Measurements from ENCODE around the gene TEAD1.

DNA sequence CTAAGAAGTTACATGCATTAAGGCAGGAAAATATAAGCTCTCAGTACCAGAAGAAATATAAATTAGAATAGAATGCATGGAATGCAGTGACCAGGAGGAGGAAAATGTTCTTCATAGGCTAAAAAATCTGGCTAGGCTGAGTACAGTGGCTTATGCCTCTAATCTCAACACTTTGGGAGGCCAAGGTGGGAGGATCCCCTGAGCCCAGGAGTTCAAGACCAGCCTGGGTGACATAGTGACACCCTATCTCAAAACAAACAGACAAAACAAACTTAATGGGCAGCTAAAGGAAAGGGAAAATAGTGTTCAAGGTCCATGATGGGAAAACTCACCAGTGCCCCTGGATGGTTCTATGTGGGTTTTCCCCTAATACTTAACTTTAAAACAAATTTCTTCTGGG, 256.6 kb downstream of the TEAD1 start:
- TF ChIP-seq, protein P1, sequence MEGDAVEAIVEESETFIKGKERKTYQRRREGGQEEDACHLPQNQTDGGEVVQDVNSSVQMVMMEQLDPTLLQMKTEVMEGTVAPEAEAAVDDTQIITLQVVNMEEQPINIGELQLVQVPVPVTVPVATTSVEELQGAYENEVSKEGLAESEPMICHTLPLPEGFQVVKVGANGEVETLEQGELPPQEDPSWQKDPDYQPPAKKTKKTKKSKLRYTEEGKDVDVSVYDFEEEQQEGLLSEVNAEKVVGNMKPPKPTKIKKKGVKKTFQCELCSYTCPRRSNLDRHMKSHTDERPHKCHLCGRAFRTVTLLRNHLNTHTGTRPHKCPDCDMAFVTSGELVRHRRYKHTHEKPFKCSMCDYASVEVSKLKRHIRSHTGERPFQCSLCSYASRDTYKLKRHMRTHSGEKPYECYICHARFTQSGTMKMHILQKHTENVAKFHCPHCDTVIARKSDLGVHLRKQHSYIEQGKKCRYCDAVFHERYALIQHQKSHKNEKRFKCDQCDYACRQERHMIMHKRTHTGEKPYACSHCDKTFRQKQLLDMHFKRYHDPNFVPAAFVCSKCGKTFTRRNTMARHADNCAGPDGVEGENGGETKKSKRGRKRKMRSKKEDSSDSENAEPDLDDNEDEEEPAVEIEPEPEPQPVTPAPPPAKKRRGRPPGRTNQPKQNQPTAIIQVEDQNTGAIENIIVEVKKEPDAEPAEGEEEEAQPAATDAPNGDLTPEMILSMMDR (IDR thresholded peaks at IDR 0.05), result no peak
- TF ChIP-seq EHMT2 (IDR thresholded peaks at IDR 0.05; ENCODE audit: low read depth) (no peak), CEBPB (IDR thresholded peaks at IDR 0.05) (no peak), REST (IDR thresholded peaks at IDR 0.05) (no peak), MAZ (IDR thresholded peaks at IDR 0.05; ENCODE audit: borderline replicate concordance, low read depth, low read length) (no peak), CBX2 (IDR thresholded peaks at IDR 0.05; ENCODE audit: borderline replicate concordance, low read depth) (no peak)
- TF ChIP-seq, protein P2, sequence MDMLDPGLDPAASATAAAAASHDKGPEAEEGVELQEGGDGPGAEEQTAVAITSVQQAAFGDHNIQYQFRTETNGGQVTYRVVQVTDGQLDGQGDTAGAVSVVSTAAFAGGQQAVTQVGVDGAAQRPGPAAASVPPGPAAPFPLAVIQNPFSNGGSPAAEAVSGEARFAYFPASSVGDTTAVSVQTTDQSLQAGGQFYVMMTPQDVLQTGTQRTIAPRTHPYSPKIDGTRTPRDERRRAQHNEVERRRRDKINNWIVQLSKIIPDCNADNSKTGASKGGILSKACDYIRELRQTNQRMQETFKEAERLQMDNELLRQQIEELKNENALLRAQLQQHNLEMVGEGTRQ (IDR thresholded peaks at IDR 0.05), result no peak
- TF ChIP-seq, protein P3, sequence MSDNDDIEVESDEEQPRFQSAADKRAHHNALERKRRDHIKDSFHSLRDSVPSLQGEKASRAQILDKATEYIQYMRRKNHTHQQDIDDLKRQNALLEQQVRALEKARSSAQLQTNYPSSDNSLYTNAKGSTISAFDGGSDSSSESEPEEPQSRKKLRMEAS (IDR thresholded peaks at IDR 0.05), result no peak

Data from A549 (cell line).